Activated CD4-positive, alpha-beta T cell treated with anti-CD3 and anti-CD28 coated beads, Interleukin-2, amount 10 ng/mL, durations not matched to agents 7 days and 5 days (primary cell): ENCODE measurements around the gene RPL34. TPM values are rescaled to one million over a fixed set of nuclear protein-coding genes. Genes with fewer than 3 reads are reported as not detected.
"Not testable (repeated sequence)": the region's sequence is repeated elsewhere in the genome, so short reads cannot be mapped to it uniquely, and the experiment has no call there.

ENCODE experiments used
- CTCF ChIA-PET: fragments of 350-600 bp; sonication (Branson Sonifier 250); formaldehyde crosslinking; loops from one replicate; lab custom pipeline; 2021; ENCODE audit warnings: antibody characterized with exemption; lab: Charles Lee
- POLR2A ChIA-PET: fragments of 350-600 bp; sonication (Branson Sonifier 250); formaldehyde crosslinking; loops from one replicate; lab custom pipeline; 2021; ENCODE audit warnings: antibody characterized with exemption; lab: Charles Lee
- DNase-seq: peaks from one replicate; pipeline ENCODE4 v3.0.0-alpha.2; 2020
- H3K27ac Mint-ChIP-seq: one replicate; pipeline ENCODE4 v1.8.0; 2021; ENCODE audit warnings: mild to moderate bottlenecking, moderate library complexity, mixed read lengths
- H3K27me3 Mint-ChIP-seq: one replicate; pipeline ENCODE4 v1.8.0; 2021; ENCODE audit warnings: mixed read lengths
- H3K36me3 Mint-ChIP-seq: one replicate; pipeline ENCODE4 v1.8.0; 2021; ENCODE audit warnings: low read depth, mixed read lengths
- H3K4me1 Mint-ChIP-seq: one replicate; pipeline ENCODE4 v1.8.0; 2021; ENCODE audit warnings: mixed read lengths
- H3K4me3 Mint-ChIP-seq: one replicate; pipeline ENCODE4 v1.8.0; 2021; ENCODE audit warnings: mild to moderate bottlenecking, moderate library complexity, mixed read lengths
- H3K9me3 Mint-ChIP-seq: one replicate; pipeline ENCODE4 v1.8.0; 2021; ENCODE audit warnings: mixed read lengths
- total RNA-seq, 2 experiments: library from RNA; stranded (reverse); gene quantifications; one replicate each; pipeline ENCODE4 v1.2.3, GENCODE V29; 2021

RPL34 gene
- total RNA-seq: 1,000 to 10,000 TPM; 1,241 to 1,376 TPM

DNA sequence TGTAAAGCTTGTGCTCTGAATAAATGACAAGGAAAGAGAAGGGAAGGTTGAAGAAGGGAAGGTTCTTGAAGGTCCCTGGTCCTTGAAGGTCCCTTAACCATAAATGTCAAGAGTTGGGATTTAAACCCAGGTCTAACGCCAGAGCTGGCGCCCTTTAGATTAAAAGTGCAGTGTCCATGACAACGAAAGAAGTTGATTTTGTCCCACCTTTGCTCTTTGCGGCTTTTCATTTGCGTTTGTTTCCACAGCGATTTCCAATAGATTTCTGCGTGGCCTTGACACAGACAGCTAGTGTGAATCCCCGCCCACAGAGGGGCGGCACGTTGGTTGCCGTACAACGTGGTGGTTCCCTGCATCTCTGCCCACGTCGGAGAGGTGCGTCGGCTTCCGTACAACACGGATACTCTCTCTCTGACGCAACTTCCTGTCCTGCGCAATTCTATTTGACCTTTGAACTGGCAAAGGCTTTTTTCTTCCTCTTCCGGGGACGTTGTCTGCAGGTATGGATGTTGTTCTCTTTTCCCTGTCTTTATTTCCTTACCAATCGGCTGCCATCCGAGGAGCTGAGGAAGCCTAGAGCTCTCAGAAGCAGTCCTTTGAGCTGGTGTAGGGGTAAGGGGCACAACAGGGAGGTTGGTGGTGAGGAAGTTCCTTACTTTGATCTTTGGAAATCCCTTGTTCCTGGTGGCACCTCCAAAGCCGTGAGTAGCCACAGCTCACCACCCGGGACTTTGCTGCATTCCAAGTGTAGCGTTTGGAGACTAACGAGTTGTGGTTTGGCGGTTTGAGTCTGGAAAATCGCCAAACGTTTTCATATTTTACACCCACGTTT is at the start of gene RPL34:
Gene RPL34, plus strand, starts transcription at position 476 of the 832 bp plus-strand sequence. CDS start 1,384 bp downstream, outside the sequence.
- Mint-ChIP-seq H3K27me3 (no peaks in the 10 kb centered on the region), H3K36me3 (peaks cover 62% of the 10 kb centered on the region), H3K9me3 (peaks cover 9% of the 10 kb centered on the region), H3K27ac (peak within 1 kb of the TSS; percentile 98), H3K4me1 (peaks cover 55% of the 10 kb centered on the region), H3K4me3 (peak within 1 kb of the TSS; percentile 97)
- POLR2A ChIA-PET: interaction anchor here (0.6 to 2.2 kb wide), 2 partner anchors 30 to 421 kb away, joined by 3 to 8 read pairs; partner anchors contain the start of gene OSTC
- CTCF ChIA-PET: interaction anchor here (0.8 to 2.1 kb wide), 4 partner anchors 9 to 559 kb away, joined by 3 to 4 read pairs (median 4); no protein-coding TSS in a partner anchor
- peak; percentile 99 for DNase-seq

DNA sequence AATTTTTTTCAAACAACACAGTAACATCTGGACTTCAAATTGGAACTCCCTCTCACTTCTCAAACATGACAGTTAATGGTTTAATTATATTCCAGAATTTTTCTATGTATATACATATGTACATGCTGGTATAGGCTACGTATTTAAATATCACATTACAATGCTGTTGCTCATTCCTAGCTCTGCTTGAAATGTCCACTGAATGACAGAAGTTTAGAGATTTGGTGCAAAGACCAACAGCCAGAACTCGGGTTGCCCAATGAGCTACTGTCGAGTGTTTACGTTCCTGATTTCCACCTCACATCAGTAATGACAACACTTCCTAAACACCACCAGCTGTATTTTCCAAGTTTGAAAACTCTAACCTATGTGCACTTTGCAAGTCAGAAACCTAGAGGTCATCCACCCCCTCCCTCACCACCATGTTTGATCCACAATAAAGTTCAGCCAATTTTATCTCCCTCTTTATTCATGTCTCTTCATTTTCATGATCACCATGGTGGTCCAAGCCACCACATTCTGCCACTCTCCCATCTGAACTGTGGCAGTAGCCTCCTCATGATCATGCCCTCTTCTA is 49.3 kb upstream of the RPL34 start:
- Mint-ChIP-seq H3K36me3 (no peaks in the 10 kb centered on the region), H3K4me3 (no peak overlapping the region), H3K27me3 (peaks cover 2% of the 10 kb centered on the region), H3K4me1 (peaks cover 19% of the 10 kb centered on the region), H3K9me3 (no peaks in the 10 kb centered on the region), H3K27ac (no peak overlapping the region)
- ChIA-PET POLR2A (no interaction called here), CTCF (interaction anchor here (0.8 to 2.2 kb wide), 6 partner anchors 26 to 552 kb away, joined by 3 to 17 read pairs (median 6); no protein-coding TSS in a partner anchor)
- no peak for DNase-seq

DNA sequence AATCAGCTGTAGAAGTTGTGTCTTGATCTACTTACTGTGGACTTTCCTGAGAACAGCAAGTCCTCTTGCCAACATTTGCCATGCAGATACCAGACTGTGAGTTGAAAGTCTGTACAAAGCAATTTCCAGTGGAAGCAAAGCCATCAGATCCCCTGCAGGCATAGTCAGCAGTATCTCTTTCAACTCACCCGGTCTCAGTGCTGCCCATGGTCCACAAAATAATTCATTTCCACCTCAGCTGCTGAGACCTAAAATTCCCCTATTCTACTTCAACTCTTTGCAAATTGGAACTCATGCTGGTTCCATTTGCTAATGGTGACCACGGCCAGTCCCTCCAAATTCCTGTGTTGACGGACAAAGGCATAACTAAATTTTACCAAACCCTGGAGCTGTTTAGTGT is 46.0 kb upstream of the RPL34 start:
- Mint-ChIP-seq H3K27me3 (peaks cover 2% of the 10 kb centered on the region), H3K27ac (no peak overlapping the region), H3K36me3 (no peaks in the 10 kb centered on the region), H3K9me3 (no peaks in the 10 kb centered on the region), H3K4me1 (peaks cover 18% of the 10 kb centered on the region), H3K4me3 (no peak overlapping the region)
- ChIA-PET CTCF (interaction anchor here (0.9 to 2.7 kb wide), 3 partner anchors 11 to 556 kb away, joined by 3 to 9 read pairs (median 3); no protein-coding TSS in a partner anchor), POLR2A (no interaction called here)
- no peak for DNase-seq

DNA sequence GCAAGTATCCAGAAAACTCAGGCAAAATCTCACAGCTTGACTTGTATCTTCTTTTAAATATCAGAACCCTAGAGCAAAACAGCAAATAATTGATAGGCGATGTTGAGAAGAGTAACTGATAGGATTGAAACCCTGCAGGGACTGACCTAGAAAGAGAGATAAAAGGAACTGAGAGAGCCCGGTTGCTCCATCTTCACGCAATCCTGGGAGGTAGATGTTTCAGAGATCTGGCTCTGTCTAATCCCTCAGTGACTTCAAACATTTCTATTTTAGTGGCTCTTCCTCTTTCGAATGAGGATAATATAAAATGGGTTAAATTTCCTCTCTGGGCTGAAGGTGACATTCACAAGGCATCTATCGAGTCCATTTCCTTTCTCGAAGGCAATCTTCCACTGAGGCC is 39.3 kb upstream of the RPL34 start:
- H3K27ac Mint-ChIP-seq: no peak overlapping the region
- DNase-seq: no peak
- no peak overlapping the region for H3K4me3 Mint-ChIP-seq
- POLR2A ChIA-PET: no interaction called here
- H3K9me3 Mint-ChIP-seq: no peaks in the 10 kb centered on the region
- H3K36me3 Mint-ChIP-seq: no peaks in the 10 kb centered on the region
- peaks cover 7% of the 10 kb centered on the region for H3K4me1 Mint-ChIP-seq
- H3K27me3 Mint-ChIP-seq: no peaks in the 10 kb centered on the region
- CTCF ChIA-PET: interaction anchor here (1.2 kb wide), 1 partner anchor 567 kb away, joined by 3 read pairs; no protein-coding TSS in a partner anchor

DNA sequence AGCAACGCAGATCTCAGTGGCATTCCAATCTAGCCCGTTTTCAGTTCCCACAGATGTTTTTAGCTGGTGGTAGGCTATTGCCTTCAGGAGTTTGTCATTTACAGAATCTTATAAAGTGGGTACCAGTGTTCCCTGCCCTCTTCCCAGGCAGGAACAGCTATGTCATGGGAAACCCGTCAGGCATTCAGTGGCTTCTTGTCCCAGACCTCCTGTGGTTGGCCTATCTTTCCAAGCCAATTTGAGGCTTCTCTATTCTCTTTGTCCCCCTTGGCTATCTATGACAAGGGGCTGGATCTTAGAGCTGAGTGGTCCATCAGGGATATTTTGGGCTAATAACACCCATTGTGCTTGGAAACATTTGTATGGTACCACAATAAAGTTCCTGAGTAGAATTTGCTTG is 33.6 kb upstream of the RPL34 start:
- CTCF ChIA-PET: no interaction called here
- POLR2A ChIA-PET: no interaction called here
- Mint-ChIP-seq H3K9me3 (no peaks in the 10 kb centered on the region), H3K4me3 (no peak overlapping the region), H3K4me1 (no peaks in the 10 kb centered on the region), H3K27me3 (no peaks in the 10 kb centered on the region), H3K36me3 (no peaks in the 10 kb centered on the region), H3K27ac (no peak overlapping the region)
- no peak for DNase-seq

DNA sequence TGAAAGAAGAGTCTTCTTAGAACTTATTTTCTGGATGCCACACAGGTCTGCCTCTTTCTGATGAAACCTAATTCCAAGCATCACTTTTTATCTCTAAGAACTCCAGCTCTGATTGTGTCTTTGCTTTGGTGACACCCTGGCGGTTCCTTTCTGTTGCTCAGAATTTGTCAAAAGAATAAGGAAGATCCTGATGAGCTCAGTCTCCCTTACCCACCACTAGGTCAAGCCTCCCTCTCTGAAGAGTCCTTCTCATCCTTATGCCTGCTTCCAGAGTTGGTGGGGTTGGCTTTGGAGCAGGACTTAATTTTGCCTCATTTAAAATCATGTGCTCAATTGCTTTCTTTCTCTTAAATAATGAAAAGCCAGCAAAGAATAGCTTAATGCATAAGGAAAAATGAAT is 31.5 kb upstream of the RPL34 start:
- CTCF ChIA-PET: interaction anchor here (1.2 kb wide), 1 partner anchor 96 kb away, joined by 3 read pairs; no protein-coding TSS in a partner anchor
- no peak for DNase-seq
- no peak overlapping the region for H3K4me3 Mint-ChIP-seq
- no peaks in the 10 kb centered on the region for H3K4me1 Mint-ChIP-seq
- peaks cover 7% of the 10 kb centered on the region for H3K36me3 Mint-ChIP-seq
- H3K27me3 Mint-ChIP-seq: no peaks in the 10 kb centered on the region
- POLR2A ChIA-PET: no interaction called here
- H3K9me3 Mint-ChIP-seq: peaks cover 1% of the 10 kb centered on the region
- no peak overlapping the region for H3K27ac Mint-ChIP-seq

DNA sequence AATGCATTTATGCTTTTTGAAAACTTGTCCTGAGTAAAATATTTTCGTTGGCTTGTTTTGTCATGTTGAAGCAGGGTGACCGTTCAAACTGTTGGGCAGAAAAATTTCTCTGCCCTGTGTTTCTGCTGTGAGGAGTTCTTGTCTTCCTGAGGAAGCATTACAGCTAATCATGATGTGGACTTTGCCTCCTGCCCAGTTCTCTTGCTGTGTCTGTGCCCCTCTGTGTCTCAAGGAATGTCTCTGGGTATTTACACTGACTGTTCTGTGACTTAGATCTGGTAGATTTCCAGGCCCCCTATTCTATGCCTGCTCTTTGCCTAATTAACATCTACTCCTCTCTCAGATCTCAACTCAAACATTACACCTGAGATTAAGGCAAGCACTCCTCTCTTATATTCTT is 30.4 kb upstream of the RPL34 start:
- CTCF ChIA-PET: no interaction called here

DNA sequence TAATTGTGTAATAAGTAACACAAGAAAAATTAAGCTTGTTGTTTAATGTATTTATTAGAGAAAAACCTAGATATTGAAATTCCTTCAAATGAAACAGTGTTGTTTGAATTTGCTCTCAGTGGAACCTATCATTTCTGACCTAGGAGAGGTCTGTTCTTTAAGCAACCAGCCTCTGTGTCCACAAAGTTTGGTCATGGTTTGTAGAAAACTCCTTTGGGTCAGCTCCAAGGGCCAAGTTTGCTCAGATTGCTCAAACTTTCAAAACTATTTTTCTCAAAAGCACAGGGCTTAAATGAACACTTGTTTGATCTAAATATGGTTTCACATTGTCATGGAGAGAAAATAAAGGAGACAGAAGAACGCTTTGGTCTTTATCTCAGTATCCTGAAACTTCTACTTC is 29.6 kb upstream of the RPL34 start:
- no peak for DNase-seq
- peaks cover 11% of the 10 kb centered on the region for H3K36me3 Mint-ChIP-seq
- ChIA-PET POLR2A (no interaction called here), CTCF (no interaction called here)
- H3K4me3 Mint-ChIP-seq: no peak overlapping the region
- no peak overlapping the region for H3K27ac Mint-ChIP-seq
- H3K9me3 Mint-ChIP-seq: peaks cover 1% of the 10 kb centered on the region
- no peaks in the 10 kb centered on the region for H3K4me1 Mint-ChIP-seq
- no peaks in the 10 kb centered on the region for H3K27me3 Mint-ChIP-seq

More for the DNA sequence above, 30.4 kb upstream of the RPL34 start:
- peaks cover 1% of the 10 kb centered on the region for H3K9me3 Mint-ChIP-seq
- no peak overlapping the region for H3K27ac Mint-ChIP-seq
- no peaks in the 10 kb centered on the region for H3K4me1 Mint-ChIP-seq
- DNase-seq: no peak
- peaks cover 11% of the 10 kb centered on the region for H3K36me3 Mint-ChIP-seq
- H3K27me3 Mint-ChIP-seq: no peaks in the 10 kb centered on the region
- no peak overlapping the region for H3K4me3 Mint-ChIP-seq
- POLR2A ChIA-PET: no interaction called here

DNA sequence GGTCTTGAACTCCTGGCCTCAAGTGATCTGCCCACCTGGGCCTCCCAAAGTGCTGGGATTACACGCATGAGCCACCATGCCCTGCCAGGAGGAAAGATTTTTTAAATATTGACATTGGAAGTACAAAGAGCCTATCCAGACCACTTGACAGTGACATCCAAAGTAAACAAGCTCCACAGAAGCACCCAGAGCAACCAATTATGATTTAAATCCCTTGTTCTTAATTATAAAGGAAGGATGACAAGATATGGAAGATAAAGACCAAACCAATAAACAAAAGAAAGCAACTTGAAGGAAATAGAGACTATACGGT is 27.7 kb upstream of the RPL34 start:
- H3K4me3 Mint-ChIP-seq: no peak overlapping the region
- ChIA-PET POLR2A (no interaction called here), CTCF (interaction anchor here (1.2 kb wide), 1 partner anchor 8 kb away, joined by 4 read pairs; no protein-coding TSS in a partner anchor)
- no peak overlapping the region for H3K27ac Mint-ChIP-seq
- H3K4me1 Mint-ChIP-seq: no peaks in the 10 kb centered on the region
- no peak for DNase-seq
- peaks cover 4% of the 10 kb centered on the region for H3K9me3 Mint-ChIP-seq
- H3K27me3 Mint-ChIP-seq: no peaks in the 10 kb centered on the region
- H3K36me3 Mint-ChIP-seq: peaks cover 15% of the 10 kb centered on the region

DNA sequence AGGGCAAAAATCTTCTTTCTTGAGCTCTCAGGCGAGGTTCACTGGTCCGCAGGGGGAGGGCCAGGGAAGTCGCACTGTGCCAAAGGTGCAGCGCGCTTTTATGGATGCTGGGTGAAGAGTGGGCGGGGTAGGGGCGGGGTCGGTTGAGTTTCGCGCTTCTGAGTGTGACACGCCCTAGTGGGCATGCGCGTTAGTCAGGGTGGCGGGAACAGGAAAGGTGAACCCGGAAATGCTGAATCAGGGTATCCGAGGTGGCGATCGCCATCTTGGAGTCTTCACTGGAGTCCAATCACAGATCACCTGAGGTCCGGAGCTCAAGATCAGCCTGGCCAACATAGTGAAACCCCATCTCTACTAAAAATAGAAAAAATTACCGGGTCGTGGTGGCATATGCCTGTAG is 26.1 kb upstream of the RPL34 start:
- POLR2A ChIA-PET, H3K27me3 Mint-ChIP-seq, DNase-seq, H3K27ac Mint-ChIP-seq, H3K4me3 Mint-ChIP-seq, H3K4me1 Mint-ChIP-seq, H3K9me3 Mint-ChIP-seq: not testable (repeated sequence)
- peaks cover 15% of the 10 kb centered on the region for H3K36me3 Mint-ChIP-seq
- CTCF ChIA-PET: interaction anchor here (0.7 to 1.5 kb wide), 2 partner anchors 575 to 612 kb away, joined by 3 read pairs; no protein-coding TSS in a partner anchor

DNA sequence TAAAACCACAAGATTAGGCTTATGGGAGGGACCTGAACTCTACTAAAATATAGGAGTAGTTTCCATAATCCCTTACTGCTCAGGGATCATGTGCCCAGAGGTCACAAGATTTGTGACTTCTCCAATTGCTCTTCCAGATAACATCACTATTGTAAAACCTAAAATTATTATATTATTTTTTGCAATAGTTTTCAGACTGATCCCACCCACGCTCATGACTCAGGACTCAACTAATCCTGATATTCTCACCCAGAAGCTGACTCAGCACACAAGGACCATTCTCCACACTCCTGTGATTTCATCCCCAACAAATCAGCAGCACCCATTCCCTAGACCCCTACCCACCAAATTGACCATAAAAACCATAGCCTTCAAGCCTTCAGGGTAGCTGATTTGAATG is 24.0 kb upstream of the RPL34 start:
- ChIA-PET CTCF (no interaction called here), POLR2A (no interaction called here)
- Mint-ChIP-seq H3K27ac (no peak overlapping the region), H3K9me3 (peaks cover 4% of the 10 kb centered on the region), H3K27me3 (no peaks in the 10 kb centered on the region), H3K4me3 (no peak overlapping the region), H3K4me1 (peaks cover 6% of the 10 kb centered on the region), H3K36me3 (peaks cover 15% of the 10 kb centered on the region)
- no peak for DNase-seq

DNA sequence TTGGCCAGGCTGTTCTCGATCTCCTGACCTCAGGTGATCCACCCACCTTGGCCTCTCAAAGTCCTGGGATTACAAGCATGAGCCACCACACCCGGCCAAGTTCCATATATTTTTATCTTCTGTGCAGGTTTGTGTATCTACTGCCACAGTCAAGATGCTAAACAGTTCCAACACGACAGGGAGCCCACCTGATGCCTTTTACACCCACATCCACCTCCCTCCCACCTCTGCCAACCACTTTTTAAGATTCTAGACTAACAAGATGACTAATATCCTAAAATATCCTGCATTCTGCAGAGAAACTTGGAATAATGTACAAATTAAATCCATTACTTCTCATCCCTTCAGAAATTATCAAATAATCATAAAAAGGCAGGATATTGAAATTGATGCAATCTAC is 19.3 kb upstream of the RPL34 start:
- Mint-ChIP-seq H3K9me3 (peaks cover 2% of the 10 kb centered on the region), H3K36me3 (peaks cover 7% of the 10 kb centered on the region), H3K4me1 (peaks cover 14% of the 10 kb centered on the region), H3K27me3 (no peaks in the 10 kb centered on the region), H3K27ac (peak overlapping the region; percentile 60), H3K4me3 (no peak overlapping the region)
- ChIA-PET CTCF (no interaction called here), POLR2A (no interaction called here)
- no peak for DNase-seq

DNA sequence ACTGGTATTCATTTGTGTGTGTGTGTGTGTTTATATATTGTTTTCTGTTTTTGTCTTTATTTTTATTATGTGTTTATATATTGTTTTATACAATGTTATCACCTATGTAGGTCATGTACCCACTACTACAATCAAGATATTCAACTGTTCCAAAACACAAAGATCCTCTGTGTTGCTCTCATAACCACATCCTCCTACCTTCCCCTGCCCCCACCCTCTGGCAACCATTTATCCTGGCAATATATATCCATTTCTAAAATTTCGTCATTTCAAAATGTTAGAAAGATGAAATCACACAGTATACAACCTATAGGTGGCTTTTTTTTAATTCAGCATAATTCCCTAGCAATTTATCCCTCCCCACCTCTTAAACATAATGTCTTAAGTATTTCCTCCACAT is 18.8 kb upstream of the RPL34 start:
- Mint-ChIP-seq H3K4me3 (no peak overlapping the region), H3K36me3 (peaks cover 6% of the 10 kb centered on the region), H3K9me3 (peaks cover under 1% of the 10 kb centered on the region), H3K27ac (no peak overlapping the region), H3K4me1 (peaks cover 14% of the 10 kb centered on the region), H3K27me3 (no peaks in the 10 kb centered on the region)
- ChIA-PET CTCF (no interaction called here), POLR2A (no interaction called here)
- no peak for DNase-seq
